GM12873 (cell line): ENCODE data around the gene PATZ1.

Experiments
- TF ChIP-seq, protein P1 (sequence below): IDR thresholded peaks from 2 replicates; pipeline ENCODE4 v1.5.1; 2012; ENCODE audit warnings: low read depth, mild to moderate bottlenecking, moderate library complexity, low read length, control low read depth; ENCODE audit not compliant: insufficient read depth; ENCODE audit errors: missing control alignments

The PATZ1 gene

DNA sequence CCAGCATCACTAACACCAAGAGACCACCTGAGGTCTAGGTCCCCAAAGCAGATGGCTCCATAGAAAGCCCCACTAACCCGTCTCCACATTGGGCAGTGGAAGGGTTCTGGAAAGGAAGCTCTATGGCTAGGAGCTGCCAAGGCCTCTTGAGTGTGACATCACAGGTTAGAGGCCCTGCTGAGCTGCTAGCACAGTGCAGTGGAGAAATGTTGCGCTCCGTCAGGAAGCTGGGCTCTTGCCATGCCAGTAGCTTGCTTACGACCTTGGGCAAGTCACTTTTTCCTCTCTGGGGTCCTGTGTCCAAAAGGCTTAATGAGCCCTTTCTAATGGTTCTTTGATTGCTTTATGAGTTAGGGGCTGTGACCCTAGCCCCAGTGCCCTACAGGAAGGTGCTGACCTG lies 64.4 kb downstream of the PATZ1 start:
- TF ChIP-seq, protein P1, sequence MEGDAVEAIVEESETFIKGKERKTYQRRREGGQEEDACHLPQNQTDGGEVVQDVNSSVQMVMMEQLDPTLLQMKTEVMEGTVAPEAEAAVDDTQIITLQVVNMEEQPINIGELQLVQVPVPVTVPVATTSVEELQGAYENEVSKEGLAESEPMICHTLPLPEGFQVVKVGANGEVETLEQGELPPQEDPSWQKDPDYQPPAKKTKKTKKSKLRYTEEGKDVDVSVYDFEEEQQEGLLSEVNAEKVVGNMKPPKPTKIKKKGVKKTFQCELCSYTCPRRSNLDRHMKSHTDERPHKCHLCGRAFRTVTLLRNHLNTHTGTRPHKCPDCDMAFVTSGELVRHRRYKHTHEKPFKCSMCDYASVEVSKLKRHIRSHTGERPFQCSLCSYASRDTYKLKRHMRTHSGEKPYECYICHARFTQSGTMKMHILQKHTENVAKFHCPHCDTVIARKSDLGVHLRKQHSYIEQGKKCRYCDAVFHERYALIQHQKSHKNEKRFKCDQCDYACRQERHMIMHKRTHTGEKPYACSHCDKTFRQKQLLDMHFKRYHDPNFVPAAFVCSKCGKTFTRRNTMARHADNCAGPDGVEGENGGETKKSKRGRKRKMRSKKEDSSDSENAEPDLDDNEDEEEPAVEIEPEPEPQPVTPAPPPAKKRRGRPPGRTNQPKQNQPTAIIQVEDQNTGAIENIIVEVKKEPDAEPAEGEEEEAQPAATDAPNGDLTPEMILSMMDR: no peak

DNA sequence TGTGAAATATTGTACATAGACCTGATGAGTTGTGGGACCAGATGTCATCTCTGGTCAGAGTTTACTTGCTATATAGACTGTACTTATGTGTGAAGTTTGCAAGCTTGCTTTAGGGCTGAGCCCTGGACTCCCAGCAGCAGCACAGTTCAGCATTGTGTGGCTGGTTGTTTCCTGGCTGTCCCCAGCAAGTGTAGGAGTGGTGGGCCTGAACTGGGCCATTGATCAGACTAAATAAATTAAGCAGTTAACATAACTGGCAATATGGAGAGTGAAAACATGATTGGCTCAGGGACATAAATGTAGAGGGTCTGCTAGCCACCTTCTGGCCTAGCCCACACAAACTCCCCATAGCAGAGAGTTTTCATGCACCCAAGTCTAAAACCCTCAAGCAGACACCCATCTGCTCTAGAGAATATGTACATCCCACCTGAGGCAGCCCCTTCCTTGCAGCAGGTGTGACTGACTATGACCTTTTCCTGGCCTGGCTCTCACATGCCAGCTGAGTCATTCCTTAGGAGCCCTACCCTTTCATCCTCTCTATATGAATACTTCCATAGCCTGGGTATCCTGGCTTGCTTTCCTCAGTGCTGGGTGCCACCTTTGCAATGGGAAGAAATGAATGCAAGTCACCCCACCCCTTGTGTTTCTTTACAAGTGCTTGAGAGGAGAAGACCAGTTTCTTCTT lies 66.2 kb downstream of the PATZ1 start:
- TF ChIP-seq, protein P1: no peak

DNA sequence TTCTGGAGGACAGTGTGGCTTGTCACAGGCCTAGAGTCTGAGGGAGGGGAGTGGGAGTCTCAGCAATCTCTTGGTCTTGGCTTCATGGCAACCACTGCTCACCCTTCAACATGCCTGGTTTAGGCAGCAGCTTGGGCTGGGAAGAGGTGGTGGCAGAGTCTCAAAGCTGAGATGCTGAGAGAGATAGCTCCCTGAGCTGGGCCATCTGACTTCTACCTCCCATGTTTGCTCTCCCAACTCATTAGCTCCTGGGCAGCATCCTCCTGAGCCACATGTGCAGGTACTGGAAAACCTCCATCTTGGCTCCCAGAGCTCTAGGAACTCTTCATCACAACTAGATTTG lies 66.8 kb downstream of the PATZ1 start:
- TF ChIP-seq, protein P1: no peak

DNA sequence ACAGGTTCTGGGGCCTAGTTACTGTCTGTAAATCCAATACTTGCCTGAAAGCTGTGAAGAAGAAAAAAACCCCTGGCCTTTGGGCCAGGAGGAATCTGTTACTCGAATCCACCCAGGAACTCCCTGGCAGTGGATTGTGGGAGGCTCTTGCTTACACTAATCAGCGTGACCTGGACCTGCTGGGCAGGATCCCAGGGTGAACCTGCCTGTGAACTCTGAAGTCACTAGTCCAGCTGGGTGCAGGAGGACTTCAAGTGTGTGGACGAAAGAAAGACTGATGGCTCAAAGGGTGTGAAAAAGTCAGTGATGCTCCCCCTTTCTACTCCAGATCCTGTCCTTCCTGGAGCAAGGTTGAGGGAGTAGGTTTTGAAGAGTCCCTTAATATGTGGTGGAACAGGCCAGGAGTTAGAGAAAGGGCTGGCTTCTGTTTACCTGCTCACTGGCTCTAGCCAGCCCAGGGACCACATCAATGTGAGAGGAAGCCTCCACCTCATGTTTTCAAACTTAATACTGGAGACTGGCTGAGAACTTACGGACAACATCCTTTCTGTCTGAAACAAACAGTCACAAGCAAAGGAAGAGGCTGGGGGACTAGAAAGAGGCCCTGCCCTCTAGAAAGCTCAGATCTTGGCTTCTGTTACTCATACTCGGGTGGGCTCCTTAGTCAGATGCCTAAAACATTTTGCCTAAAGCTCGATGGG lies 67.4 kb downstream of the PATZ1 start:
- TF ChIP-seq, protein P1: no peak

DNA sequence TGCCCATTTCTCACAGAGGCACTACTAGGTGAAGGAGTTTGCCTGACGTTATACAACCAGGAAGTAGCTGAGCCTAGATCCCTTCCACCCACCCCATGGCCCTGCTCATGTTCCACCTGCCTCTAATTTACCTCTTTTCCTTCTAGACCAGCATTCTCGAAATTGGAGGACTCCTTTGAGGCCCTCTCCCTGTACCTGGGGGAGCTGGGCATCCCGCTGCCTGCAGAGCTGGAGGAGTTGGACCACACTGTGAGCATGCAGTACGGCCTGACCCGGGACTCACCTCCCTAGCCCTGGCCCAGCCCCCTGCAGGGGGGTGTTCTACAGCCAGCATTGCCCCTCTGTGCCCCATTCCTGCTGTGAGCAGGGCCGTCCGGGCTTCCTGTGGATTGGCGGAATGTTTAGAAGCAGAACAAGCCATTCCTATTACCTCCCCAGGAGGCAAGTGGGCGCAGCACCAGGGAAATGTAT lies 68.0 kb downstream of the PATZ1 start:
- TF ChIP-seq, protein P1: no peak

DNA sequence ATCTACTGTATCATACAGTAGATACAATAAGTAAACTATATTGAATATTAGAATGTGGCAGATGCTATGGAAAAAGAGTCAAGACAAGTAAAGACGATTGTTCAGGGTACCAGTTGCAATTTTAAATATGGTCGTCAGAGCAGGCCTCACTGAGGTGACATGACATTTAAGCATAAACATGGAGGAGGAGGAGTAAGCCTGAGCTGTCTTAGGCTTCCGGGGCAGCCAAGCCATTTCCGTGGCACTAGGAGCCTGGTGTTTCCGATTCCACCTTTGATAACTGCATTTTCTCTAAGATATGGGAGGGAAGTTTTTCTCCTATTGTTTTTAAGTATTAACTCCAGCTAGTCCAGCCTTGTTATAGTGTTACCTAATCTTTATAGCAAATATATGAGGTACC lies 68.4 kb downstream of the PATZ1 start:
- TF ChIP-seq, protein P1: no peak

DNA sequence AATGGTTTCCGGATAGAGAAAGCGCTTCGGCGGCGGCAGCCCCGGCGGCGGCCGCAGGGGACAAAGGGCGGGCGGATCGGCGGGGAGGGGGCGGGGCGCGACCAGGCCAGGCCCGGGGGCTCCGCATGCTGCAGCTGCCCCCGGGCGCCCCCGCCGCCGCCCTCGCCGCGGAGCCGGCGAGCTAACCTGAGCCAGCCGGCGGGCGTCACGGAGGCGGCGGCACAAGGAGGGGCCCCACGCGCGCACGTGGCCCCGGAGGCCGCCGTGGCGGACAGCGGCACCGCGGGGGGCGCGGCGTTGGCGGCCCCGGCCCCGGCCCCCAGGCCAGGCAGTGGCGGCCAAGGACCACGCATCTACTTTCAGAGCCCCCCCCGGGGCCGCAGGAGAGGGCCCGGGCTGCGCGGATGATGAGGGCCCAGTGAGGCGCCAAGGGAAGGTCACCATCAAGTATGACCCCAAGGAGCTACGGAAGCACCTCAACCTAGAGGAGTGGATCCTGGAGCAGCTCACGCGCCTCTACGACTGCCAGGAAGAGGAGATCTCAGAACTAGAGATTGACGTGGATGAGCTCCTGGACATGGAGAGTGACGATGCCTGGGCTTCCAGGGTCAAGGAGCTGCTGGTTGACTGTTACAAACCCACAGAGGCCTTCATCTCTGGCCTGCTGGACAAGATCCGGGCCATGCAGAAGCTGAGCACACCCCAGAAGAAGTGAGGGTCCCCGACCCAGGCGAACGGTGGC lies 69.5 kb downstream of the PATZ1 start:
- TF ChIP-seq, protein P1: no peak
